HCT116 (cell line): Measurements from ENCODE around the gene TSPY8. TPM values are rescaled to one million over a fixed set of nuclear protein-coding genes. Genes with fewer than 3 reads are reported as not detected.
"Not testable (repeated sequence)": the region's sequence is repeated elsewhere in the genome, so short reads cannot be mapped to it uniquely, and the experiment has no call there.

Experiments used
- ATAC-seq: fragments of 200-7000 bp; cut with Tn5 transposase; 2 replicates; pipeline ENCODE4 v1.9.1; 2020; ENCODE audit warnings: mild to moderate bottlenecking, moderate library complexity
- Bru-seq: library from RNA; stranded (reverse); fragments of 400-500 nt; gene quantifications from one replicate; lab custom pipeline; 2021; lab: Mats Ljungman, UMichigan
- BruChase-seq, 2 experiments: library from RNA; stranded (reverse); fragments of 400-500 nt; gene quantifications; one replicate each; lab custom pipeline; 2021; lab: Mats Ljungman, UMichigan
- BruUV-seq: library from RNA; stranded (reverse); fragments of 400-500 nt; replicated peaks from 2 replicates; lab custom pipeline; 2021; lab: Mats Ljungman, UMichigan
- CTCF ChIA-PET: fragments of 300-600 bp; sonication (Branson Sonifier 250); formaldehyde crosslinking; loops from one replicate; lab custom pipeline; 2021; ENCODE audit warnings: antibody characterized with exemption; lab: Charles Lee
- POLR2A ChIA-PET: fragments of 300-600, 350-600 bp; sonication (Branson Sonifier 250); formaldehyde crosslinking; loops from one replicate; lab custom pipeline; 2021; ENCODE audit warnings: antibody characterized with exemption; lab: Charles Lee
- RAD21 ChIA-PET, 2 experiments: fragments of 300-600 bp; sonication (Branson Sonifier 250); formaldehyde crosslinking; loops; one replicate each; lab custom pipeline; 2023; ENCODE audit warnings: low total read pairs in 2 of 2; ENCODE audit not compliant: uncharacterized antibody in 2 of 2, unreplicated experiment in 2 of 2, low non-redundant PET in 1 of 2; lab: Charles Lee
- DNase-seq: peaks from one replicate; pipeline ENCODE4 v3.0.0-alpha.2; 2010; ENCODE audit warnings: low read depth, low spot score
- H2AFZ ChIP-seq: fragments of 200-600 bp; shearing (Covaris generic), sonication (generic); 2 replicates; pipeline ENCODE4 v1.6.1; 2017; ENCODE audit warnings: low read depth, mixed run types, mixed read lengths, antibody characterized with exemption, low read length; ENCODE audit not compliant: poor library complexity, severe bottlenecking
- H3K27ac ChIP-seq: 2 replicates; pipeline ENCODE4 v1.5.1; 2012; ENCODE audit warnings: low read depth, low read length
- H3K27me3 ChIP-seq: fragments of 200-600 bp; sonication (generic); 2 replicates; pipeline ENCODE4 v1.6.1; 2016; ENCODE audit warnings: mixed run types, low read length, mixed read lengths; ENCODE audit not compliant: insufficient read depth
- H3K36me3 ChIP-seq, 2 experiments: fragments of 200-500 bp in 1 of 2; fragments of 200-600 bp in 1 of 2; sonication (Bioruptor generic) in 1 of 2; sonication (generic) in 1 of 2; 2 replicates each; pipeline versions ENCODE4 v1.5.1 to v1.6.1; 2014 to 2016; ENCODE audit warnings: low read length in 2 of 2, inconsistent platforms in 1 of 2, mixed read lengths in 1 of 2, mixed run types in 1 of 2; ENCODE audit not compliant: insufficient read depth in 2 of 2, control insufficient read depth in 1 of 2
- H3K4me1 ChIP-seq, 2 experiments: fragments of 200-600 bp in 1 of 2; sonication (generic) in 1 of 2; 2 replicates each; pipeline versions ENCODE4 v1.5.1 to v1.6.1; 2012 to 2017; ENCODE audit warnings: low read length in 2 of 2, inconsistent platforms in 1 of 2, mild to moderate bottlenecking in 1 of 2, mixed read lengths in 1 of 2, mixed run types in 1 of 2, moderate library complexity in 1 of 2; ENCODE audit not compliant: insufficient read depth in 2 of 2, control insufficient read depth in 1 of 2
- H3K4me2 ChIP-seq: fragments of 200-600 bp; sonication (generic); 2 replicates; pipeline ENCODE4 v1.6.1; 2017; ENCODE audit warnings: mixed run types, low read length, mixed read lengths
- H3K4me3 ChIP-seq, 2 experiments: fragments of 200-600 bp in 1 of 2; sonication (generic) in 1 of 2; replicated peaks in 1 of 2; 2 replicates each; pipeline ENCODE4 v1.5.1; 2011 to 2016; ENCODE audit warnings: low read length in 2 of 2, control low read depth in 1 of 2, low read depth in 1 of 2, mild to moderate bottlenecking in 1 of 2, mixed read lengths in 1 of 2, mixed run types in 1 of 2
- H3K79me2 ChIP-seq: fragments of 200-600 bp; sonication (generic); 2 replicates; pipeline ENCODE4 v1.6.1; 2017; ENCODE audit warnings: mild to moderate bottlenecking, mixed run types, low read length, moderate library complexity, mixed read lengths; ENCODE audit not compliant: insufficient read depth
- H3K9ac ChIP-seq: fragments of 200-600 bp; sonication (generic); 2 replicates; pipeline ENCODE4 v1.6.1; 2016; ENCODE audit warnings: low read length, mixed read lengths
- H3K9me2 ChIP-seq: fragments of 200-600 bp; sonication (generic), shearing (Covaris generic); 2 replicates; pipeline ENCODE4 v1.6.1; 2017; ENCODE audit warnings: mixed run types, mild to moderate bottlenecking, moderate library complexity; ENCODE audit not compliant: insufficient read depth
- H3K9me3 ChIP-seq, 2 experiments: fragments of 200-500 bp in 1 of 2; fragments of 200-600 bp in 1 of 2; sonication (Bioruptor generic) in 1 of 2; sonication (generic) in 1 of 2; 2 replicates each; pipeline ENCODE4 v1.6.1; 2014 to 2017; ENCODE audit warnings: low read length in 2 of 2, mixed read lengths in 2 of 2, inconsistent platforms in 1 of 2, low read depth in 1 of 2, mild to moderate bottlenecking in 1 of 2, mixed run types in 1 of 2, moderate library complexity in 1 of 2; ENCODE audit not compliant: control insufficient read depth in 1 of 2, insufficient read depth in 1 of 2
- H4K20me1 ChIP-seq: fragments of 200-600 bp; sonication (generic), shearing (Covaris generic); 2 replicates; pipeline ENCODE4 v1.6.1; 2017; ENCODE audit warnings: mixed run types, mild to moderate bottlenecking, moderate library complexity; ENCODE audit not compliant: insufficient read depth
- ATF3 ChIP-seq: IDR thresholded peaks from 2 replicates; pipeline ENCODE4 v1.6.1; 2012
- CBX3 ChIP-seq: IDR thresholded peaks from 2 replicates; pipeline ENCODE4 v1.6.1; 2012; ENCODE audit warnings: low read depth
- CTCF ChIP-seq, 3 experiments: fragments of 200-600 bp in 1 of 3; sonication (generic) in 1 of 3; IDR thresholded peaks in 2 of 3; conservative IDR thresholded peaks in 1 of 3; 2 replicates each; pipeline ENCODE4 v1.5.1; 2012 to 2017; ENCODE audit warnings: low read depth in 2 of 3, low read length in 2 of 3, antibody characterized with exemption in 1 of 3, borderline replicate concordance in 1 of 3, control low read depth in 1 of 3, mild to moderate bottlenecking in 1 of 3, mixed read lengths in 1 of 3, mixed run types in 1 of 3, moderate library complexity in 1 of 3; ENCODE audit not compliant: insufficient read depth in 1 of 3
- EZH2phosphoT487 ChIP-seq: fragments of 200-600 bp; IDR thresholded peaks from 2 replicates; pipeline ENCODE4 v1.6.1; 2018; ENCODE audit warnings: antibody characterized with exemption, borderline replicate concordance
- JUND ChIP-seq: IDR thresholded peaks from 2 replicates; pipeline ENCODE4 v1.6.1; 2012
- MAX ChIP-seq: IDR thresholded peaks from 2 replicates; pipeline ENCODE4 v1.6.1; 2012
- SP1 ChIP-seq: IDR thresholded peaks from 2 replicates; pipeline ENCODE4 v1.6.1; 2012; ENCODE audit warnings: low read depth
- TCF7L2 ChIP-seq: IDR thresholded peaks from 2 replicates; pipeline ENCODE4 v1.7.0; 2011; ENCODE audit warnings: borderline replicate concordance, inconsistent platforms; ENCODE audit not compliant: insufficient read depth, insufficient read length; ENCODE audit errors: extremely low read depth
- YY1 ChIP-seq: IDR thresholded peaks from 2 replicates; pipeline ENCODE4 v1.6.1; 2011; ENCODE audit warnings: low read length, low read depth, moderate library complexity, mild to moderate bottlenecking; ENCODE audit not compliant: insufficient replicate concordance; ENCODE audit errors: extremely low read depth
- ZBTB33 ChIP-seq: IDR thresholded peaks from 2 replicates; pipeline ENCODE4 v1.6.1; 2011; ENCODE audit warnings: mild to moderate bottlenecking, low read length, moderate library complexity; ENCODE audit not compliant: insufficient replicate concordance; ENCODE audit errors: extremely low read depth
- intact Hi-C: fragments of 100-400 bp; cut with micrococcal nuclease; formaldehyde crosslinking; loops from 2 replicates; pipeline ENCODE4 v1.10.0; 2022
- long read RNA-seq: library from polyadenylated mRNA; unstranded; transcript quantifications from one replicate; pipeline ENCODE4 v2.0.0, GENCODE V29; 2021; ENCODE audit not compliant: unreplicated experiment
- polyA plus RNA-seq: library from polyadenylated mRNA; unstranded; fragments of >200 nt; gene quantifications from 2 replicates; pipeline ENCODE4 v1.2.1, GENCODE V29; 2012; ENCODE audit warnings: missing spikeins
- total RNA-seq: library from RNA; stranded (reverse); gene quantifications from one replicate; pipeline ENCODE4 v1.2.1, GENCODE V29; 2021; ENCODE audit not compliant: unreplicated experiment

The TSPY8 gene
- total RNA-seq (not detected), Bru-seq, nascent RNA (not detected), BruChase-seq, experiment 1, labeled RNA remaining after a 6-hour chase (not detected), BruChase-seq, experiment 2, labeled RNA remaining after a 2-hour chase (not detected)
- polyA plus RNA-seq = not detected in 2 replicates
- long read RNA-seq = 0 reads

- H3K9me2 ChIP-seq, H4K20me1 ChIP-seq, RAD21 ChIA-PET, CTCF ChIA-PET, BruUV-seq, H3K27me3 ChIP-seq, DNase-seq, H3K9ac ChIP-seq, H3K36me3 ChIP-seq, POLR2A ChIA-PET, ATAC-seq, H3K9me3 ChIP-seq, H3K4me1 ChIP-seq, intact Hi-C loops, H3K27ac ChIP-seq, H3K4me3 ChIP-seq, H2AFZ ChIP-seq, H3K79me2 ChIP-seq, H3K4me2 ChIP-seq: not testable (repeated sequence)
These were observed at the start of gene TSPY8 for GRCh38 chrY:9357497-9357896. Gene TSPY8 (plus strand): TSS chrY:9357797. CDS start chrY:9357843, 46 bp downstream.

GRCh38 chrY:9320996-9321395 is 36.6 kb upstream of the TSPY8 start:
- DNase-seq (no peak), ATAC-seq (no peak)
- no TSS peak for BruUV-seq
- Histone ChIP-seq H3K9ac (no peak overlapping the region), H2AFZ (no peak overlapping the region), H3K79me2 (no peaks in the 10 kb centered on the region), H3K4me2 (no peak overlapping the region), H4K20me1 (no peaks in the 10 kb centered on the region), H3K27ac (no peak overlapping the region), H3K9me2 (no peaks in the 10 kb centered on the region), H3K4me3 (no peak overlapping the region), H3K9me3 (no peaks in the 10 kb centered on the region), H3K4me1 (no peaks in the 10 kb centered on the region), H3K27me3 (no peaks in the 10 kb centered on the region), H3K36me3 (no peaks in the 10 kb centered on the region)
- ChIA-PET RAD21 (no interaction called here), POLR2A (no interaction called here), CTCF (no interaction called here)
- intact Hi-C loops = no loop called here
- TF ChIP-seq SP1 (no peak), YY1 (no peak), CTCF (IDR thresholded peaks at IDR 0.05 in 2 of 3, conservative IDR thresholded peaks at IDR 0.05 in 1 of 3; ENCODE audit: borderline replicate concordance in 1 of 3, insufficient read depth in 1 of 3, low read depth in 2 of 3, low read length in 2 of 3) (no peak), ATF3 (no peak), EZH2phosphoT487 (no peak), MAX (no peak), CBX3 (no peak), ZBTB33 (no peak), TCF7L2 (no peak), JUND (no peak)
